ENCODE measurements around the gene ZBTB38. TPM values are rescaled to one million over a fixed set of nuclear protein-coding genes. Genes with fewer than 3 reads are reported as not detected.

Gene ZBTB38
- total RNA-seq, 4 donors from 2014 or later = 121 to 171 (median 150) TPM

DNA sequence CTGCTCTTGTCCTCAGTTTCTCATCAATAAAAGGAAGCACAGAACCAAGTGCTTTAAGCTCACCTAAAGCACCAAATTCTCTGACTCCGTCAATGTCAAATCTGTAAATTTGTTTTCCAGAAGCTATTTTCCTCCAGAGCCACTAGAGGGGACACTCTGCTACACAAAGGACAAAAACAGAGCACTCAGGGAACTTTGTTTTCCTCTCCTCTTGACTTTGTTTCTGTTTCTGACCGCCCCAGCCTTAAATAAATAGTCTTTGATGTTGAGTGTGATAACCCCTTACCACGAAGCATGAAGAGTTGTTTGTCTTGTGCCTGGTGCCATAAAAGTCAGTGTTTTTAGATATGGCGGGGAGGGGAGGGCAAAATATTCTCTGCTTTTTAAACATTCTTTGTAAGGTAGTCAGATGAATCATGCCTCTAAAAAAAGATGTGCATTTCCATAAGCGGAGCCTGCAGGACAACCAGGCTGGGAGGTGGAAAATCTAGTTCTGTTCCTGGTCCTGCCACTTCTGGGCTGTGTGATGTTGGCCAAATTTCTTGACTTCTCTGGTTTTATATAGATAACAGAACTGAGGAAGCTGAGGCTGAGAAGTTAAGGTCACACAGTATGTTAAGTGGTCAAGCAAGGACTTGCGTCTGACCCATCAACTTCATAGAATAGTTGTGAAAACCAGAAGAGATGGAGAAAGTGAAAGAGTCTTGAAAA, 7.3 kb upstream of the ZBTB38 start:
- TF ChIP-seq, protein P1, sequence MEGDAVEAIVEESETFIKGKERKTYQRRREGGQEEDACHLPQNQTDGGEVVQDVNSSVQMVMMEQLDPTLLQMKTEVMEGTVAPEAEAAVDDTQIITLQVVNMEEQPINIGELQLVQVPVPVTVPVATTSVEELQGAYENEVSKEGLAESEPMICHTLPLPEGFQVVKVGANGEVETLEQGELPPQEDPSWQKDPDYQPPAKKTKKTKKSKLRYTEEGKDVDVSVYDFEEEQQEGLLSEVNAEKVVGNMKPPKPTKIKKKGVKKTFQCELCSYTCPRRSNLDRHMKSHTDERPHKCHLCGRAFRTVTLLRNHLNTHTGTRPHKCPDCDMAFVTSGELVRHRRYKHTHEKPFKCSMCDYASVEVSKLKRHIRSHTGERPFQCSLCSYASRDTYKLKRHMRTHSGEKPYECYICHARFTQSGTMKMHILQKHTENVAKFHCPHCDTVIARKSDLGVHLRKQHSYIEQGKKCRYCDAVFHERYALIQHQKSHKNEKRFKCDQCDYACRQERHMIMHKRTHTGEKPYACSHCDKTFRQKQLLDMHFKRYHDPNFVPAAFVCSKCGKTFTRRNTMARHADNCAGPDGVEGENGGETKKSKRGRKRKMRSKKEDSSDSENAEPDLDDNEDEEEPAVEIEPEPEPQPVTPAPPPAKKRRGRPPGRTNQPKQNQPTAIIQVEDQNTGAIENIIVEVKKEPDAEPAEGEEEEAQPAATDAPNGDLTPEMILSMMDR (IDR thresholded peaks at IDR 0.05) = peak; percentile 71 to 91 (median 80)
- TF ChIP-seq EP300 (IDR thresholded peaks at IDR 0.05) (peak in 1 of 2 donors; percentile 48), POLR2A (IDR thresholded peaks at IDR 0.05) (no peak)
- DNase-seq (ENCODE audit: low spot score in 2 of 2) = peak in 1 of 2 donors; percentile 12
- Histone ChIP-seq H3K9me3 (peaks cover 0 to 7% (median 2%) of the 10 kb centered on the region in 4 donors), H3K4me3 (peak overlapping the region in 1 of 4 donors; percentile 38), H3K27me3 (no peaks in the 10 kb centered on the region), H3K4me1 (peaks cover 0 to 18% (median 3%) of the 10 kb centered on the region in 4 donors), H3K27ac (peak overlapping the region in 3 of 4 donors; percentile 1 to 61 (median 43)), H3K36me3 (no peaks in the 10 kb centered on the region)
- WGBS, 2 donors = 12 to 16% methylated on average over 6 of the region's 6 CpGs

DNA sequence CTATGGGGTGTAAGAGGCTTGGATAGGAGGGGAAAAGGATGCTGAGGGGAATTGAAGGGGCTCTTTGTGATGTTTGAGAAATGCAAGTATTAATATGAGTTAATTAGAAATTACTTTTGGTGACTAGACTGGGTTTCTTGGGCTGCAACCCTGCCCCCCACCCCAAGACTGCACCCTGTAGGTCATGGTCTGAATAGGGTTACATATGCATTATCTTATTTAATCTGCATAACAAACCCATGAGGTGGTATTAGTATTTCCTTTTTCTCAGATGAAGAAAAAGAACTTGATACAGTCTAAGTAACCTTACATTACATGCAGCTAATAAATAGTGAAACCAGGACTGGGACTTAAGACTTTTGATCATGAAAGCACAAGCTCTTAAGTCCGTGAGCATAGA, 5.6 kb upstream of the ZBTB38 start:
- no peak overlapping the region for H3K27ac ChIP-seq
- no peaks in the 10 kb centered on the region for H3K27me3 ChIP-seq
- H3K36me3 ChIP-seq = no peaks in the 10 kb centered on the region
- WGBS, 2 donors = 93 to 95% methylated on average over 1 of the region's 1 CpG
- H3K9me3 ChIP-seq = peaks cover 0 to 7% (median 2%) of the 10 kb centered on the region in 4 donors
- DNase-seq (ENCODE audit: low spot score in 2 of 2) = no peak
- H3K4me3 ChIP-seq = no peak overlapping the region
- peaks cover 0 to 34% (median 19%) of the 10 kb centered on the region in 4 donors for H3K4me1 ChIP-seq
- TF ChIP-seq POLR2A (IDR thresholded peaks at IDR 0.05) = no peak
- TF ChIP-seq, protein P1 (IDR thresholded peaks at IDR 0.05) = no peak
- TF ChIP-seq EP300 (IDR thresholded peaks at IDR 0.05) = no peak

DNA sequence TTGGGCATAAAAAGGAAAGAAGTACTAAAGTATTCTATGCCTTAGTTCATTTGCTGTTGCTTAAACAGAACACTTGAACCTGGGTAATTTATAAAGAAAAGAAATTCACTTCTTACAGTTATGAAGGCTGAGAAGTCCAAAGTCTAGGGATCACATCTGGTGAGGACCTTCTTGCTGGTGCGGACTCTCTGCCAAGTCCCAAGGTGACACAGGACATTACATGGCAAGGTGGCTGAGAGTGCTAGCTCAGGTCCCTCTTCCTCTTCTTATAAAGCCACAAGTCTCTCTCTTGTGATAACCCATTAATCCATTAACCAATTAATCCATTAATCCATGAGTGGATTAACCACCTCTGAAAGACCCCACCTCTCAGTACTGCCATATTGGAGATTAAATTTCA, 3.1 kb upstream of the ZBTB38 start:
- no peaks in the 10 kb centered on the region for H3K36me3 ChIP-seq
- H3K9me3 ChIP-seq = peaks cover 0 to 7% (median 2%) of the 10 kb centered on the region in 4 donors
- TF ChIP-seq, protein P1 (IDR thresholded peaks at IDR 0.05) = no peak
- TF ChIP-seq POLR2A (IDR thresholded peaks at IDR 0.05) (no peak), EP300 (IDR thresholded peaks at IDR 0.05) (no peak)
- H3K27ac ChIP-seq = peak overlapping the region; percentile 86 to 98 (median 96)
- no peaks in the 10 kb centered on the region for H3K27me3 ChIP-seq
- no peak for DNase-seq (ENCODE audit: low spot score in 2 of 2)
- peaks cover 0 to 50% (median 22%) of the 10 kb centered on the region in 4 donors for H3K4me1 ChIP-seq
- 91 to 100% methylated on average over 1 of the region's 1 CpG for WGBS, 2 donors
- H3K4me3 ChIP-seq = no peak overlapping the region

DNA sequence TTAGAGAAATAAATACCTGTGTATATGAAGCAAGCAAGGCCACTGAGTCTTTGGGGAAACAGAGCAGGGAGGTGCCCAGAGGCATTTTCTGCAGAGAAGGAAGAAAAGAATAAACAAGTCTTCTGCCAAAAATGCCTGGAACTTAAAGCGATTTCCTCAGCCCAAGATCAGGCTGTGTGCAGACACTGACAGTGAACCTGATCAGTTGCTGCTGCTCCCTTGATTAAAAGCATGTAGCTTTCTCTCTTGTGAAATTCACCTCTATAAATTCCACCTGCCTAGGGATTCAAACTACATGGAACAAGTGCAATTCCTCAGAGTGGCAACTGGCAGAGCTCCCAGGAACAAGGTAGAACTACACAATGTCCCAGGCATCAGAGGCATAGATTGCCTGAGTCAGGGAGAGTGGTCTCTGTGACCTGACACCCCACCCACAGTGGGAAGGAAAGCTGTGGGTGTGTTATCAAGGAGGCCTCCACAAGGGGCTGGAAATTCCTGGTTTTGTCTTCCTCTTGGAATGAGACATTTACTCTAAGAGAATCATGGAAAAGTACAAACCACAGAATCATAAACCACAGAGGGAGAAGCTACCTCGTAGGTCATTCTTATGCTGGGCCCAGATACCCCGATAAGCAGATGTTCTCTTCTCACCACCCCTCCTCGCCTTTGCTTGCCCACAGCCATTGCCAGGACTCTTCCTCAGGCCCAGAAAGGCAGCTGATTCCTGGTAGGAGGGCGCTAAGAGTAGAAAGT, 1.8 kb upstream of the ZBTB38 start:
- Histone ChIP-seq H3K36me3 (no peaks in the 10 kb centered on the region), H3K4me1 (peaks cover 0 to 52% (median 24%) of the 10 kb centered on the region in 4 donors), H3K27me3 (no peaks in the 10 kb centered on the region), H3K4me3 (no peak overlapping the region), H3K9me3 (peaks cover 0 to 7% (median 2%) of the 10 kb centered on the region in 4 donors), H3K27ac (peak overlapping the region; percentile 86 to 98 (median 96))
- TF ChIP-seq, protein P1 (IDR thresholded peaks at IDR 0.05) = peak in 1 of 5 experiments; percentile 17
- no peak for TF ChIP-seq POLR2A (IDR thresholded peaks at IDR 0.05)
- TF ChIP-seq EP300 (IDR thresholded peaks at IDR 0.05) = peak; percentile 48 to 65
- 44 to 63% methylated on average over 5 of the region's 5 CpGs for WGBS, 2 donors
- DNase-seq (ENCODE audit: low spot score in 2 of 2) = peak; percentile 30 to 32

Measured in tibial nerve (tissue), 4 donors.